ENCODE data around the gene PNCK.

The PNCK gene

GRCh38 chrX:153644356-153645125 is 29.1 kb downstream of the PNCK start:
- Histone ChIP-seq H3K4me1 (peaks cover under 1% of the 10 kb centered on the region; the same call in 1 of the 2 replicates), H3K36me3 (no peaks in the 10 kb centered on the region), H3K9me3 (no peaks in the 10 kb centered on the region), H3K4me3 (ENCODE audit: low read depth, low read length) (peak overlapping the region; percentile 26; the same call in 1 of the 2 replicates), H3K27me3 (peaks cover 40% of the 10 kb centered on the region)
- TF ChIP-seq CTCF (IDR thresholded peaks at IDR 0.05; ENCODE audit: low read depth, low read length) = peak; percentile 27
- peak; percentile 41 for DNase-seq

- Histone ChIP-seq H3K36me3 (no peaks in the 10 kb centered on the region), H3K27me3 (peaks cover 40% of the 10 kb centered on the region), H3K4me3 (ENCODE audit: low read depth, low read length) (peak overlapping the region; percentile 39), H3K4me1 (peaks cover 5% of the 10 kb centered on the region), H3K9me3 (no peaks in the 10 kb centered on the region)
- TF ChIP-seq CTCF (IDR thresholded peaks at IDR 0.05; ENCODE audit: low read depth, low read length) = no peak
- DNase-seq = peak; percentile 46
Observed at GRCh38 chrX:153643431-153644351, 29.9 kb downstream of the PNCK start.

GRCh38 chrX:153642655-153643430 is 30.8 kb downstream of the PNCK start:
- Histone ChIP-seq H3K9me3 (no peaks in the 10 kb centered on the region), H3K4me3 (ENCODE audit: low read depth, low read length) (no peak overlapping the region; the same call in 1 of the 2 replicates), H3K4me1 (peaks cover 5% of the 10 kb centered on the region), H3K27me3 (peaks cover 35% of the 10 kb centered on the region), H3K36me3 (no peaks in the 10 kb centered on the region)
- no peak for DNase-seq
- TF ChIP-seq CTCF (IDR thresholded peaks at IDR 0.05; ENCODE audit: low read depth, low read length) = no peak

GRCh38 chrX:153642051-153642654 is 31.5 kb downstream of the PNCK start:
- no peaks in the 10 kb centered on the region for H3K36me3 ChIP-seq
- H3K27me3 ChIP-seq = peaks cover 29% of the 10 kb centered on the region
- TF ChIP-seq CTCF (IDR thresholded peaks at IDR 0.05; ENCODE audit: low read depth, low read length) = no peak
- DNase-seq = no peak
- H3K4me3 ChIP-seq (ENCODE audit: low read depth, low read length) = no peak overlapping the region
- H3K9me3 ChIP-seq = no peaks in the 10 kb centered on the region
- H3K4me1 ChIP-seq = peaks cover 5% of the 10 kb centered on the region

GRCh38 chrX:153641627-153642026 is 32.0 kb downstream of the PNCK start:
- Histone ChIP-seq H3K36me3 (no peaks in the 10 kb centered on the region), H3K4me1 (peaks cover 5% of the 10 kb centered on the region), H3K9me3 (no peaks in the 10 kb centered on the region), H3K27me3 (peaks cover 28% of the 10 kb centered on the region), H3K4me3 (ENCODE audit: low read depth, low read length) (no peak overlapping the region)
- DNase-seq = no peak
- no peak for TF ChIP-seq CTCF (IDR thresholded peaks at IDR 0.05; ENCODE audit: low read depth, low read length)

All from BE2C (cell line).